ENCODE results near the gene GPC6.

- TF ChIP-seq CTCF (IDR thresholded peaks at IDR 0.05; ENCODE audit: low read length) (no peak), EZH2 (IDR thresholded peaks at IDR 0.05; ENCODE audit: borderline replicate concordance, low read length) (no peak)
These were observed 250.6 kb downstream of the GPC6 start for GRCh38 chr13:93477238-93477637.

Measured in OCI-LY1 (cell line).